K562 (cell line): ENCODE measurements around the gene NR1D1. TPM values are rescaled to one million over a fixed set of nuclear protein-coding genes. Genes with fewer than 3 reads are reported as not detected.

ENCODE experiments used
- ATAC-seq: fragments of 200-7000 bp; cut with Tn5 transposase; 3 replicates; pipeline ENCODE4 v1.9.1; 2020; ENCODE audit warnings: moderate library complexity
- BruUV-seq: library from RNA; stranded (reverse); fragments of 400-500 nt; replicated peaks from 2 replicates; lab custom pipeline; 2021; lab: Mats Ljungman, UMichigan
- CTCF ChIA-PET: fragments of 300-600 bp; formaldehyde crosslinking; extraction: SDS; loops from one replicate; lab custom pipeline; 2021; ENCODE audit warnings: low intra/inter-chr PET ratio; lab: Yijun Ruan, JAX
- POLR2A ChIA-PET: fragments of 300-600, 350-650 bp; sonication (Branson Sonifier 250); formaldehyde crosslinking; extraction: SDS; loops from one replicate; lab custom pipeline; 2021; ENCODE audit warnings: antibody characterized with exemption, inconsistent platforms; lab: Yijun Ruan, JAX
- DNase-seq, 4 experiments: peaks; one replicate each; pipeline versions ENCODE4 v3.0.0 to v3.0.0-alpha.2; 2011 to 2018; ENCODE audit warnings: low spot score in 3 of 4, mixed read lengths in 3 of 4; ENCODE audit errors: extremely low read depth in 1 of 4
- FAIRE-seq: peaks from 2 replicates; lab custom pipeline; 2011; peaks lifted over from hg19 to GRCh38; lab: Jason Lieb, UNC
- H2AFZ ChIP-seq: 2 replicates; pipeline ENCODE4 v1.6.0; 2011; ENCODE audit warnings: low read depth, low read length, control low read depth, inconsistent platforms
- H3K27ac ChIP-seq: fragments of 200-600 bp; 3 replicates; pipeline ENCODE4 v1.8.0; 2011; ENCODE audit warnings: low read depth, mild to moderate bottlenecking, control low read depth, inconsistent platforms, low read length, moderate library complexity, mixed read lengths; ENCODE audit errors: extremely low read depth
- H3K27me3 ChIP-seq, 2 experiments: fragments of 300-600 bp in 1 of 2; 2 replicates in 1 of 2; 3 replicates in 1 of 2; pipeline versions ENCODE4 v1.6.0 to v1.8.0; 2011; ENCODE audit warnings: inconsistent platforms in 2 of 2, low read length in 2 of 2, mild to moderate bottlenecking in 1 of 2, mixed read lengths in 1 of 2, moderate library complexity in 1 of 2; ENCODE audit not compliant: control insufficient read depth in 2 of 2, insufficient read depth in 2 of 2
- H3K36me3 ChIP-seq: fragments of 300-600 bp; 3 replicates; pipeline ENCODE4 v1.8.0; 2011; ENCODE audit warnings: mild to moderate bottlenecking, low read length, inconsistent platforms; ENCODE audit not compliant: control insufficient read depth, insufficient read depth
- H3K4me1 ChIP-seq, 2 experiments: fragments of 200-600 bp in 1 of 2; replicated peaks in 1 of 2; 2 replicates in 1 of 2; 3 replicates in 1 of 2; pipeline versions ENCODE4 v1.5.1 to v1.8.0; 2011; ENCODE audit warnings: inconsistent platforms in 2 of 2, low read length in 2 of 2, mild to moderate bottlenecking in 1 of 2, mixed read lengths in 1 of 2, moderate library complexity in 1 of 2; ENCODE audit not compliant: control insufficient read depth in 2 of 2, insufficient read depth in 2 of 2
- H3K4me2 ChIP-seq: 2 replicates; pipeline ENCODE4 v1.6.1; 2011; ENCODE audit warnings: low read length, control low read depth, inconsistent platforms, mixed read lengths; ENCODE audit not compliant: insufficient read depth
- H3K4me3 ChIP-seq: fragments of 200-600 bp; sonication (generic), shearing (Covaris generic); 2 replicates; pipeline ENCODE4 v1.5.1; 2016; ENCODE audit warnings: control low read depth, inconsistent platforms
- H3K79me2 ChIP-seq: fragments of 200-600 bp; 3 replicates; pipeline ENCODE4 v1.8.0; 2011; ENCODE audit warnings: low read length, inconsistent platforms; ENCODE audit not compliant: control insufficient read depth, insufficient read depth
- H3K9ac ChIP-seq, 2 experiments: 2 replicates each; pipeline versions ENCODE4 v1.6.0 to v1.6.1; 2011; ENCODE audit warnings: low read depth in 2 of 2, low read length in 2 of 2, control low read depth in 1 of 2, inconsistent platforms in 1 of 2, mild to moderate bottlenecking in 1 of 2, mixed read lengths in 1 of 2; ENCODE audit not compliant: insufficient read depth in 1 of 2
- H3K9me1 ChIP-seq: one replicate; pipeline ENCODE4 v1.6.0; 2011; ENCODE audit warnings: inconsistent platforms, mild to moderate bottlenecking, low read length, moderate library complexity; ENCODE audit not compliant: control insufficient read depth, insufficient read depth
- H3K9me3 ChIP-seq: replicated peaks from 2 replicates; pipeline ENCODE4 v1.5.1; 2011; ENCODE audit warnings: low read depth, low read length, inconsistent platforms; ENCODE audit not compliant: control insufficient read depth, insufficient read depth
- H4K20me1 ChIP-seq: replicated peaks from 2 replicates; pipeline ENCODE4 v1.6.1; 2011; ENCODE audit warnings: low read length, inconsistent platforms, mixed read lengths; ENCODE audit not compliant: control insufficient read depth, insufficient read depth
- CEBPG ChIP-seq, 3 experiments: fragments of 200-800 bp in 1 of 3; sonication (Bioruptor generic) in 1 of 3; sonication (generic) in 1 of 3; formaldehyde crosslinking in 1 of 3; IDR thresholded peaks in 2 of 3; conservative IDR thresholded peaks in 1 of 3; 2 replicates each; pipeline versions ENCODE4 v1.6.1 to v1.8.0; 2016 to 2022; ENCODE audit warnings: missing compliant biosample characterization in 2 of 3, missing genetic modification characterization in 2 of 3, mild to moderate bottlenecking in 1 of 3, missing genetic modification reagents in 1 of 3
- POLR2A ChIP-seq: fragments of 450-650 bp; conservative IDR thresholded peaks from 2 replicates; pipeline ENCODE4 v1.6.1; 2016
- WGBS: fragments of 100-300 bp; shearing (Covaris generic); methylation state at CpG from one replicate; pipeline ENCODE4 v1.1.6; 2016; ENCODE audit warnings: low coverage, mixed read lengths; ENCODE audit not compliant: insufficient coverage; ENCODE audit errors: missing lambda C conversion rate; 5-methylcytosine and 5-hydroxymethylcytosine counted together
- in situ Hi-C: fragments of 300-500 bp; cut with MboI; formaldehyde crosslinking; loops from 4 replicates; pipeline ENCODE4 v1.15.0; 2018; ENCODE audit warnings: inconsistent platforms, mixed read lengths
- intact Hi-C: fragments of 100-400 bp; cut with micrococcal nuclease; formaldehyde crosslinking; loops from 2 replicates; pipeline ENCODE4 v1.14.2; 2022
- polyA plus RNA-seq, 8 experiments: library from polyadenylated mRNA; depleted of rRNA in 4 of 8; stranded (reverse) in 5 of 8; unstranded in 3 of 8; fragments of >200 nt; fragmentation: Nextera tagmentation in 2 of 8; fragmentation: Illumina TruSeq in 1 of 8; extraction: Ambion mirVana in 2 of 8; extraction: Trizol in 1 of 8; gene quantifications; 2 replicates each; pipeline versions ENCODE4 v1.2.1 to v1.2.3, GENCODE V29; 2011 to 2014; ENCODE audit warnings: inconsistent platforms in 1 of 8, missing spikeins in 1 of 8
- total RNA-seq, 7 experiments: library from RNA; depleted of rRNA in 6 of 7; stranded (reverse); fragments of >200 nt in 6 of 7; fragmentation: Illumina TruSeq in 2 of 7; extraction: Trizol in 2 of 7; gene quantifications; 2 replicates each; pipeline versions ENCODE4 v1.2.1 to v1.2.3, GENCODE V29; 2011 to 2021; ENCODE audit warnings: low replicate concordance in 1 of 7
- TF ChIP-seq, protein P1 (sequence below), 2 experiments: fragments of 450-650 bp; conservative IDR thresholded peaks; 2 replicates each; pipeline ENCODE4 v1.6.1; 2017; ENCODE audit warnings: mild to moderate bottlenecking in 2 of 2, moderate library complexity in 2 of 2

The NR1D1 gene
- total and polyA plus RNA-seq, 9 of the 15 experiments (the other 6 are each of a cell fraction or from before 2014, with no cell fraction given): 0.25 to 7.7 (median 0.65) TPM

DNA sequence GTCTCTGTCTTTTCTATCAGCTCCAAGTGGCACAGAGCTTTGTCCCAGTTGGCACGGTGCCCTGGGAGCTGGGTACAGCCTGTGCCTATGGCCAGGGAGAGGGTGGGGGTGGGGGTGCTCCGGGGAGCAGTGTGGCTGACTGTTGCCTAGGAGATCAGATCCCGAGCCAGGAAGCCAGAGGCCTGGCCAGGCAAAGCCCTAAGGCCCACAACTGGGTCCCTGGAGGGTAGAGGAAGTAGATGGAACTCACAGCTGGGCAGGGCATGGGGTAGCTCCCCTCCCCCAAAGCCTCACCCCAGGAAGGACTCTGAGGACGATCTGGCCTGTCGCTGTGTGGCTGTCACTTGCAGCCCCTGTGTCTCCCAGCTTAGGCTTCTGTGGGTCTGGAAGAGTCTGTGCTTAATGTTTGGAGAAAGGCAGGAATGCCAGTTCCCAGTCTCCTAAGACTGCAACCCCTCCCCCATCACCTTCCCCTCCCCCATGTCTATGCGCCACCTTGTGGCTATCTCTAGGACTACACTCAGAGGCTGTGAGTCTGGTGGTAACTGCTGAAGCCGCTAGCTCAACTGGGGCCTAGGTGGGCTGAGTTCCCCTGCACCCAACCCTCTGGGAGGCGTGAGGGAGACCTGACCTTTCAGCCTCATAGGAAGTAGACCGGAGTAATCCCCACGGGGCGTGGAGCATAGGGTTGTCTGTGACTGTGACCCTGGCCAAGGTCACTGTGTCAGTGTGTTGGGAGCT, 25.0 kb downstream of the NR1D1 start (continued):
- TF ChIP-seq, protein P1, sequence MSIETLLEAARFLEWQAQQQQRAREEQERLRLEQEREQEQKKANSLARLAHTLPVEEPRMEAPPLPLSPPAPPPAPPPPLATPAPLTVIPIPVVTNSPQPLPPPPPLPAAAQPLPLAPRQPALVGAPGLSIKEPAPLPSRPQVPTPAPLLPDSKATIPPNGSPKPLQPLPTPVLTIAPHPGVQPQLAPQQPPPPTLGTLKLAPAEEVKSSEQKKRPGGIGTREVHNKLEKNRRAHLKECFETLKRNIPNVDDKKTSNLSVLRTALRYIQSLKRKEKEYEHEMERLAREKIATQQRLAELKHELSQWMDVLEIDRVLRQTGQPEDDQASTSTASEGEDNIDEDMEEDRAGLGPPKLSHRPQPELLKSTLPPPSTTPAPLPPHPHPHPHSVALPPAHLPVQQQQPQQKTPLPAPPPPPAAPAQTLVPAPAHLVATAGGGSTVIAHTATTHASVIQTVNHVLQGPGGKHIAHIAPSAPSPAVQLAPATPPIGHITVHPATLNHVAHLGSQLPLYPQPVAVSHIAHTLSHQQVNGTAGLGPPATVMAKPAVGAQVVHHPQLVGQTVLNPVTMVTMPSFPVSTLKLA (conservative IDR thresholded peaks at IDR 0.05): peak in 1 of 2 experiments; percentile 42; a peak in 1 of 4 replicates

DNA sequence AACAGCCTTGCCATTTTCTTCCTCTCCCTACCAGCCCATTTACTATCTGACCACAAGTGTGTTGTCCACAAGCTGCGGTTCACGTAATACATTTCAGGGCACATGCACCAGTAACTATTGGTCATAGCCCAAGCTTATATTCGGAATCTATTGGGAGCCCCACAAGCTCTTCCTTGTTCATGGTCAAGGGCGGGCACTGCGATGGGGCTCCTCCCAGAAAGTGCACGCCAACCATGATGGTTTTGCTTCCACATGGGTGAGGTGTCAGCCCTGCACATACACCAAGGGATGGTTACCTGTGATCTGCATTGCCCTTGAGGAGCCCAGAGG, 25.6 kb downstream of the NR1D1 start:
- intact Hi-C loops (no loop called here), in situ Hi-C loops (no loop called here)
- H2AFZ ChIP-seq: no peak overlapping the region
- H4K20me1 ChIP-seq: no peaks in the 10 kb centered on the region
- no peaks in the 10 kb centered on the region for H3K9me3 ChIP-seq
- no peak overlapping the region for H3K4me3 ChIP-seq
- H3K36me3 ChIP-seq: peaks cover 37% of the 10 kb centered on the region; the same call in 2 of the 3 replicates
- peaks cover 48% of the 10 kb centered on the region for H3K79me2 ChIP-seq
- 61% methylated on average over 6 of the region's 6 CpGs for WGBS
- H3K27me3 ChIP-seq: no peaks in the 10 kb centered on the region
- H3K4me2 ChIP-seq: no peak overlapping the region
- ATAC-seq (no peak), FAIRE-seq (no peak), DNase-seq (no peak)
- H3K27ac ChIP-seq: no peak overlapping the region; the same call in 2 of the 3 replicates
- peak overlapping the region in 1 of 2 experiments; percentile 22; a peak in 1 of 4 replicates for H3K9ac ChIP-seq
- no TSS peak for BruUV-seq
- peaks cover 66 to 67% of the 10 kb centered on the region in 2 experiments for H3K4me1 ChIP-seq
- H3K9me1 ChIP-seq: no peaks in the 10 kb centered on the region
- CTCF ChIA-PET: interaction anchor here (1.0 kb wide), 1 partner anchor 62 kb away, joined by 3 read pairs; no protein-coding TSS in a partner anchor
- POLR2A ChIA-PET: interaction anchor here (1.0 to 3.2 kb wide), 4 partner anchors 9 to 105 kb away, joined by 3 to 29 read pairs (median 5); partner anchors contain the start of gene MED24
- TF ChIP-seq POLR2A (no peak), CEBPG (CRISPR knock-in tag; IDR thresholded peaks at IDR 0.05) (no peak), CEBPG (tag; conservative IDR thresholded peaks at IDR 0.05 in 1 of 2, IDR thresholded peaks at IDR 0.05 in 1 of 2) (no peak)
